Ecto neural progenitor cell (in vitro differentiated cells): ENCODE measurements around the gene SLC46A1.

ENCODE experiments used
- DNase-seq: peaks from one replicate; pipeline ENCODE4 v3.0.0-alpha.2; 2018; ENCODE audit warnings: low spot score

The SLC46A1 gene

GRCh38 chr17:28350271-28350670, 55.7 kb downstream of the SLC46A1 start:
- no peak for DNase-seq

- DNase-seq: no peak
These were observed 57.0 kb downstream of the SLC46A1 start for GRCh38 chr17:28348979-28349378.

DNA sequence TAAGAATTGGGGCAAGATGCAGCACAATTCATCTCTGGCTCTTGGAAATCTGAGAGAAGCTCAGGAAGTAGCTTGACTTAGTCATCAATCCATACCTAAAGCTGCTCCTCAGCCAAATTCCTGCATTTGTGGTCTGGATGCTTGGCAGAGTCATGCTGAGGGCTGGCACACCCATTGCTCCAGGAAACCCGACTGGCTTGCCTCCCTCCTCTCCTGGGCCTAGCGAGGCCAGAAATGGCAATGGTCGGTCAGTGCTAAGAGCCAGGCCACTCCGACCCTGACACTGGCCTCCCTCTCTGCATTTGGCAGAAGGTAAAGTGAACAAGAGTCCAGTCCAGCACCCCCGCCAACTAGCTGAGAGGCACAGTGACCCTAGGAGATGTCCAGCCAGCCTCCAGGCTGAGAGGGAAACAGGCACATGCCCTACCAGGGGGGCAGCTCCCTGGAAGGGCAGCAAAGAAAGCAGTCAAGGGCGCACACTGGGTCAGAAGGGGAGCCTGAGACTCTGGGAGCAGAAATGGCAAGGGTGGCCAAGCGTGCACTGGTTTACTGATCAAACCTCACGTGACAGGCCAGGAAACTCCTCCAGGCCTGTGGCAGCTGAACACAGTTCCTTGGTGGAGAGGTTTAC, 58.6 kb downstream of the SLC46A1 start:
- DNase-seq: no peak

- no peak for DNase-seq
These were observed 59.2 kb downstream of the SLC46A1 start for GRCh38 chr17:28346746-28347246.

DNA sequence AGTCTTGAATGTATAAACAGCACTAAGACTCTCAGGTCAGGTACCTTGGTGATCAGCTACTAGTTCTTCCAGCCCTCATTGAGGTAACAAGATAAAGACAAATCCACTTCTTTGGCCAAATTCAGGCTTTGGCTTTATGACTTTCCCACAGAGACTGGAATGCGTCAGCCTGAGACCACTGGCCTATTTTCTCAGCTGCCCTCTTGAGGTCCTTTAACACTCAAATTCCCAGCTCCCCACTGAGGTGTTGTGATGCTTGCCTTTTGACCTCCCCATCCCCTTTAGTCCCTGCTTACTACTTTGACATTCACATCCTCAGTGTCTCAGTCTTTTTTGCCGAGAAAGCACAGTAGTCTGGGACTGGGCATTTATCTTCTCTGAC, 59.8 kb downstream of the SLC46A1 start:
- no peak for DNase-seq

DNA sequence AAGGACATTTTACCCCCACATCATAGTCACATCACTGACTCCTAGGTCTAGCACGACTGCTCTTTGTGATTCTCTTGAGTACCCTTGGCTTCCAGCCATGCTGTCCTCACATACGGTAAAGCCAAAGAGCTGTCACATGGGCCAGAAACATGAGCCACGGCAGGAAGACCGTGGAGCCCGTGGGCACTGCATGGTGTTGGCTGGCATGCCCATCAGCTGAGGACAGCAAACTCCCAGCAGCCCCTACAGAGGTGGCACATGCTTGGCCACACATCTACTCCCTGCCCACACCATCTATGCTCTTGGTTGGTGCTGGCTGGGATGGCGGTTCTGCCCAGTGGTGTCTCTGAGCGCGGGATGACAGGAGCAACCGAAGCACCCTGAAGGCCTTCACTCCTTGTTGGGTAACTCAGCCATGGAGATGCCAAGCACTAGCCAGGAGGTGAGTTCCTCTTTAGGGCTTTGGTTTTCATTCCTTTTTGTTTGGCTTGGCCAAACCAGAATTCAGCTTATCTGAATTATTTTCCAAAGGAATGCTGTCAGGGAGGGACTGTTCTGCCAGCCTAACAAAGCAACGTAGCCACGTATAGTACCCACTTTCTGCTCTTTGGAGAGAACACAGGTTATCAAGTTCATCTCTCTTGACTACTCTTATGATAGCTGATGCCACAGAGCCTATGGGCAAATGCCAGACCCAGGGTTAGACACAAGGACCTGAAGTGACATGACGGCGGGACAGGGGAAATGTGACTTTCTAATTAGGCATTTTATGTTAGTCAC, 60.4 kb downstream of the SLC46A1 start:
- no peak for DNase-seq
